ENCODE measurements around the gene SOX11. TPM values are rescaled to one million over a fixed set of nuclear protein-coding genes. Genes with fewer than 3 reads are reported as not detected.

SOX11 gene
- total RNA-seq, 1 donor from 2014 or later = 19.2 TPM

DNA sequence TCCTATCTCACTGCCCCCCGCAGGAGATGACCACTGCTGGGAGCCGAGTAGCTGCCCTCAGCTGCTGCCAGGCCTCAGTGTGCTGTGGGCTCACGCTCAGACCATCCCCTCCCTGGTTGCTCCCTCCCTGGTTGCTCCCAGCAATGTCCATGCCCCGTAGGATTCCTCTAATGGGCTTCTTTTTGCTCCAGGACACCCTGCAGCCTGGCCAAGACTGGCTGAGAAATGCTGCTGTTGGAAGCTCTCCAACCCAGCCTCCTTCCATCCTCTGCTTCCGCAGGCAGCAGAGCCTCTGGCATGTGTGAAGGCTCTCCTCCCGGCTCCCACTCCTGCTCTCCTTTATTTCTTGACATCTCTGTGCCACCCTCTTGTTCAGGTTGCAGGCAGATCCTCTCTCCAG is 48.6 kb downstream of the SOX11 start:
- Mint-ChIP-seq H3K27me3 (ENCODE audit: low read depth, unreplicated experiment) (peaks cover 5% of the 10 kb centered on the region), H3K4me3 (ENCODE audit: unreplicated experiment) (no peak overlapping the region), H3K27ac (ENCODE audit: unreplicated experiment) (no peak overlapping the region), H3K36me3 (ENCODE audit: low read depth, unreplicated experiment) (no peaks in the 10 kb centered on the region), H3K4me1 (ENCODE audit: low read depth, unreplicated experiment) (peaks cover 2% of the 10 kb centered on the region), H3K9me3 (ENCODE audit: unreplicated experiment) (no peaks in the 10 kb centered on the region)
- Histone ChIP-seq H3K4me1 (ENCODE audit: insufficient read depth, low read length) (no peaks in the 10 kb centered on the region), H3K4me3 (ENCODE audit: insufficient read depth, low read depth, low read length) (no peak overlapping the region), H3K9me3 (ENCODE audit: insufficient read depth, low read depth, low read length) (no peaks in the 10 kb centered on the region), H3K79me2 (ENCODE audit: insufficient read depth, low read length) (no peaks in the 10 kb centered on the region), H2AFZ (ENCODE audit: low read depth, low read length) (no peak overlapping the region), H3K9ac (ENCODE audit: low read length) (no peak overlapping the region), H4K20me1 (ENCODE audit: insufficient read depth, low read length) (no peaks in the 10 kb centered on the region), H3K27me3 (ENCODE audit: insufficient read depth, low read length) (no peaks in the 10 kb centered on the region), H3K4me2 (ENCODE audit: low read length) (no peak overlapping the region), H3K27ac (ENCODE audit: low read depth, low read length) (no peak overlapping the region), H3K36me3 (ENCODE audit: insufficient read depth, low read length) (no peaks in the 10 kb centered on the region)
- no peak for TF ChIP-seq EZH2 (IDR thresholded peaks at IDR 0.05; ENCODE audit: insufficient read depth, low read length)
- no peak for TF ChIP-seq CTCF (IDR thresholded peaks at IDR 0.05; ENCODE audit: insufficient read depth, low read depth, low read length)
- no peak for FAIRE-seq
- DNase-seq (ENCODE audit: low read depth) = peak; percentile 20

GRCh38 chr2:5741242-5741641 is 49.1 kb downstream of the SOX11 start:
- H3K4me3 Mint-ChIP-seq (ENCODE audit: unreplicated experiment) = no peak overlapping the region
- no peak for TF ChIP-seq CTCF (IDR thresholded peaks at IDR 0.05; ENCODE audit: insufficient read depth, low read depth, low read length)
- no peak for TF ChIP-seq EZH2 (IDR thresholded peaks at IDR 0.05; ENCODE audit: insufficient read depth, low read length)
- no peaks in the 10 kb centered on the region for H3K27me3 ChIP-seq (ENCODE audit: insufficient read depth, low read length)
- no peaks in the 10 kb centered on the region for H3K4me1 ChIP-seq (ENCODE audit: insufficient read depth, low read length)
- H3K4me2 ChIP-seq (ENCODE audit: low read length) = no peak overlapping the region
- H3K9me3 Mint-ChIP-seq (ENCODE audit: unreplicated experiment) = no peaks in the 10 kb centered on the region
- no peaks in the 10 kb centered on the region for H3K4me1 Mint-ChIP-seq (ENCODE audit: low read depth, unreplicated experiment)
- H3K79me2 ChIP-seq (ENCODE audit: insufficient read depth, low read length) = no peaks in the 10 kb centered on the region
- H3K27ac ChIP-seq (ENCODE audit: low read depth, low read length) = no peak overlapping the region
- H3K9me3 ChIP-seq (ENCODE audit: insufficient read depth, low read depth, low read length) = no peaks in the 10 kb centered on the region
- no peaks in the 10 kb centered on the region for H3K36me3 Mint-ChIP-seq (ENCODE audit: low read depth, unreplicated experiment)
- DNase-seq (ENCODE audit: low read depth) = no peak
- no peak overlapping the region for H3K27ac Mint-ChIP-seq (ENCODE audit: unreplicated experiment)
- FAIRE-seq = no peak
- H4K20me1 ChIP-seq (ENCODE audit: insufficient read depth, low read length) = no peaks in the 10 kb centered on the region
- no peak overlapping the region for H2AFZ ChIP-seq (ENCODE audit: low read depth, low read length)
- no peaks in the 10 kb centered on the region for H3K36me3 ChIP-seq (ENCODE audit: insufficient read depth, low read length)
- no peak overlapping the region for H3K4me3 ChIP-seq (ENCODE audit: insufficient read depth, low read depth, low read length)
- H3K9ac ChIP-seq (ENCODE audit: low read length) = no peak overlapping the region
- H3K27me3 Mint-ChIP-seq (ENCODE audit: low read depth, unreplicated experiment) = peaks cover 6% of the 10 kb centered on the region

GRCh38 chr2:5742126-5742525 is 49.9 kb downstream of the SOX11 start:
- Histone ChIP-seq H2AFZ (ENCODE audit: low read depth, low read length) (no peak overlapping the region), H3K9ac (ENCODE audit: low read length) (no peak overlapping the region), H3K36me3 (ENCODE audit: insufficient read depth, low read length) (no peaks in the 10 kb centered on the region), H3K4me3 (ENCODE audit: insufficient read depth, low read depth, low read length) (no peak overlapping the region), H3K4me2 (ENCODE audit: low read length) (no peak overlapping the region), H3K79me2 (ENCODE audit: insufficient read depth, low read length) (no peaks in the 10 kb centered on the region), H3K27me3 (ENCODE audit: insufficient read depth, low read length) (no peaks in the 10 kb centered on the region), H3K9me3 (ENCODE audit: insufficient read depth, low read depth, low read length) (no peaks in the 10 kb centered on the region), H3K4me1 (ENCODE audit: insufficient read depth, low read length) (no peaks in the 10 kb centered on the region), H3K27ac (ENCODE audit: low read depth, low read length) (no peak overlapping the region), H4K20me1 (ENCODE audit: insufficient read depth, low read length) (no peaks in the 10 kb centered on the region)
- Mint-ChIP-seq H3K4me1 (ENCODE audit: low read depth, unreplicated experiment) (no peaks in the 10 kb centered on the region), H3K4me3 (ENCODE audit: unreplicated experiment) (no peak overlapping the region), H3K36me3 (ENCODE audit: low read depth, unreplicated experiment) (no peaks in the 10 kb centered on the region), H3K27me3 (ENCODE audit: low read depth, unreplicated experiment) (peaks cover 12% of the 10 kb centered on the region), H3K9me3 (ENCODE audit: unreplicated experiment) (peaks cover 3% of the 10 kb centered on the region), H3K27ac (ENCODE audit: unreplicated experiment) (peak overlapping the region; percentile 19)
- DNase-seq (ENCODE audit: low read depth) = no peak
- TF ChIP-seq CTCF (IDR thresholded peaks at IDR 0.05; ENCODE audit: insufficient read depth, low read depth, low read length) (no peak), EZH2 (IDR thresholded peaks at IDR 0.05; ENCODE audit: insufficient read depth, low read length) (no peak)
- no peak for FAIRE-seq
